Fibroblast of lung (primary cell): ENCODE data around the gene CACNG7.

Experiments
- EZH2 ChIP-seq: IDR thresholded peaks from 2 replicates; pipeline ENCODE4 v1.5.1; 2012; ENCODE audit warnings: low read length, control low read depth, mild to moderate bottlenecking; ENCODE audit errors: missing control alignments
- TF ChIP-seq, protein P1 (sequence below), 2 donors: IDR thresholded peaks in 1 of 2; conservative IDR thresholded peaks in 1 of 2; 1 replicate in 1 of 2; 2 replicates in 1 of 2; pipeline ENCODE4 v1.5.1; 2011 to 2012; ENCODE audit warnings: low read length in 2 of 2, control low read depth in 1 of 2, inconsistent platforms in 1 of 2, low read depth in 1 of 2, mild to moderate bottlenecking in 1 of 2

DNA sequence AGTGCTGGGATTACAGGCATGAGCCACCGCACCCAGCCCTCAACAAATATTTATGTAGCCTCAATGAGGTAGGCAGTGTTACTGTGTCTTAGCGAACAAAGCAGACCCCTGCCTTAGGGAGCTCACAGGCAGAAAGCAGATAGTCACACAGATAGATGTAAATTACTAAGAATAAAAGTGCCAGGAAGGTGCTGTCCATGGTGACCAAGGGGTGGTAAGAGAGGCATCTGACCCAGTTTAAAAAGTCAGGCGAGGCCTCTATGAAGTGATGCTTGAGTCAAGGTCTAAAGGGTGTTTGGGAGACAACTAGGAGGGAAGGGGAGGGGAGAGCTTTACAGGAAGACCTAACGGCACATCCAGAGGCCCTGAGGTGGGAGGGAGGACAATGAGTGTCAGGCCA is 12.4 kb upstream of the CACNG7 start:
- TF ChIP-seq, protein P1, sequence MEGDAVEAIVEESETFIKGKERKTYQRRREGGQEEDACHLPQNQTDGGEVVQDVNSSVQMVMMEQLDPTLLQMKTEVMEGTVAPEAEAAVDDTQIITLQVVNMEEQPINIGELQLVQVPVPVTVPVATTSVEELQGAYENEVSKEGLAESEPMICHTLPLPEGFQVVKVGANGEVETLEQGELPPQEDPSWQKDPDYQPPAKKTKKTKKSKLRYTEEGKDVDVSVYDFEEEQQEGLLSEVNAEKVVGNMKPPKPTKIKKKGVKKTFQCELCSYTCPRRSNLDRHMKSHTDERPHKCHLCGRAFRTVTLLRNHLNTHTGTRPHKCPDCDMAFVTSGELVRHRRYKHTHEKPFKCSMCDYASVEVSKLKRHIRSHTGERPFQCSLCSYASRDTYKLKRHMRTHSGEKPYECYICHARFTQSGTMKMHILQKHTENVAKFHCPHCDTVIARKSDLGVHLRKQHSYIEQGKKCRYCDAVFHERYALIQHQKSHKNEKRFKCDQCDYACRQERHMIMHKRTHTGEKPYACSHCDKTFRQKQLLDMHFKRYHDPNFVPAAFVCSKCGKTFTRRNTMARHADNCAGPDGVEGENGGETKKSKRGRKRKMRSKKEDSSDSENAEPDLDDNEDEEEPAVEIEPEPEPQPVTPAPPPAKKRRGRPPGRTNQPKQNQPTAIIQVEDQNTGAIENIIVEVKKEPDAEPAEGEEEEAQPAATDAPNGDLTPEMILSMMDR (conservative IDR thresholded peaks at IDR 0.05 in 1 of 2, IDR thresholded peaks at IDR 0.05 in 1 of 2; ENCODE audit: low read depth in 1 of 2, low read length in 2 of 2) = no peak
- TF ChIP-seq EZH2 = no peak
